Measurements from ENCODE around the gene ANKS1B.

GRCh38 chr12:99146730-99147129 is 838.0 kb downstream of the ANKS1B start:
- no peak for TF ChIP-seq POLR2A (IDR thresholded peaks at IDR 0.05; ENCODE audit: low read length)
- TF ChIP-seq GATA1 (IDR thresholded peaks at IDR 0.05; ENCODE audit: low read depth, low read length) = no peak

Data from erythroblast (primary cell).